PC-9 (cell line): ENCODE results near the gene TJP2. TPM values are rescaled to one million over a fixed set of nuclear protein-coding genes. Genes with fewer than 3 reads are reported as not detected.

Experiments
- BruUV-seq: library from RNA; stranded (reverse); fragments of 400-500 nt; replicated peaks from 2 replicates; lab custom pipeline; 2021; lab: Mats Ljungman, UMichigan
- CTCF ChIA-PET: fragments of 300-600 bp; sonication (Branson Sonifier 250); formaldehyde crosslinking; loops from one replicate; lab custom pipeline; 2022; ENCODE audit warnings: antibody characterized with exemption; lab: Charles Lee
- POLR2A ChIA-PET: fragments of 300-600 bp; sonication (Branson Sonifier 250); formaldehyde crosslinking; loops from one replicate; lab custom pipeline; 2022; ENCODE audit warnings: antibody characterized with exemption; ENCODE audit not compliant: unreplicated experiment; lab: Charles Lee
- DNase-seq, 2 experiments: peaks; one replicate each; pipeline versions ENCODE4 v3.0.0 to v3.0.0-alpha.2; 2015 to 2022; ENCODE audit warnings: mixed read lengths in 1 of 2
- H2AFZ ChIP-seq: fragments of 200-600 bp; sonication (generic); 2 replicates; pipeline ENCODE4 v1.8.1; 2017; ENCODE audit warnings: antibody characterized with exemption
- H3F3A ChIP-seq: fragments of 200-600 bp; sonication (generic); 2 replicates; pipeline ENCODE4 v1.8.1; 2017; ENCODE audit warnings: antibody characterized with exemption, mild to moderate bottlenecking, low read depth; ENCODE audit not compliant: insufficient read depth
- H3K27ac ChIP-seq: fragments of 200-600 bp; sonication (generic); 2 replicates; pipeline ENCODE4 v1.6.1; 2016; ENCODE audit warnings: mixed run types
- H3K27me3 ChIP-seq: fragments of 200-600 bp; sonication (generic); 2 replicates; pipeline ENCODE4 v1.6.1; 2016; ENCODE audit warnings: low read depth, mixed run types; ENCODE audit not compliant: insufficient read depth
- H3K36me3 ChIP-seq: fragments of 200-600 bp; sonication (generic); 2 replicates; pipeline ENCODE4 v1.6.1; 2016; ENCODE audit warnings: low read depth, mixed run types
- H3K4me1 ChIP-seq: fragments of 200-600 bp; sonication (generic); replicated peaks from 2 replicates; pipeline ENCODE4 v1.6.1; 2016; ENCODE audit warnings: mixed run types; ENCODE audit not compliant: insufficient read depth
- H3K4me2 ChIP-seq: fragments of 200-600 bp; sonication (generic); 2 replicates; pipeline ENCODE4 v1.6.1; 2017; ENCODE audit warnings: mixed run types
- H3K4me3 ChIP-seq: fragments of 200-600 bp; sonication (generic); 2 replicates; pipeline ENCODE4 v1.6.1; 2016; ENCODE audit warnings: mixed run types
- H3K79me2 ChIP-seq: fragments of 200-600 bp; sonication (generic); 2 replicates; pipeline ENCODE4 v1.6.1; 2017; ENCODE audit warnings: low read depth, mixed run types
- H3K9me2 ChIP-seq: fragments of 200-600 bp; sonication (generic); 2 replicates; pipeline ENCODE4 v1.8.1; 2017; ENCODE audit warnings: mild to moderate bottlenecking; ENCODE audit not compliant: insufficient read depth
- H3K9me3 ChIP-seq: fragments of 200-600 bp; sonication (generic); 2 replicates; pipeline ENCODE4 v1.8.1; 2016; ENCODE audit warnings: low read depth; ENCODE audit not compliant: insufficient read depth
- H4K20me1 ChIP-seq: fragments of 200-600 bp; sonication (generic); 2 replicates; pipeline ENCODE4 v1.8.1; 2017; ENCODE audit not compliant: insufficient read depth
- EZH2 ChIP-seq: fragments of 200-600 bp; sonication (generic); IDR thresholded peaks from 2 replicates; pipeline ENCODE4 v1.8.0; 2017; ENCODE audit warnings: antibody characterized with exemption, low read depth
- intact Hi-C: fragments of 100-400 bp; cut with micrococcal nuclease; formaldehyde crosslinking; loops from one replicate; pipeline ENCODE4 v1.10.0; 2022; ENCODE audit not compliant: unreplicated experiment
- total RNA-seq: library from RNA; stranded (reverse); gene quantifications from 2 replicates; pipeline ENCODE4 v1.2.3, GENCODE V29; 2021
- TF ChIP-seq, protein P1 (sequence below): fragments of 200-600 bp; sonication (generic); conservative IDR thresholded peaks from 2 replicates; pipeline ENCODE4 v1.6.1; 2017; ENCODE audit warnings: mixed run types, antibody characterized with exemption, mild to moderate bottlenecking, moderate library complexity

TJP2 gene
- total RNA-seq, 1 experiment from 2014 or later: 143 TPM

DNA sequence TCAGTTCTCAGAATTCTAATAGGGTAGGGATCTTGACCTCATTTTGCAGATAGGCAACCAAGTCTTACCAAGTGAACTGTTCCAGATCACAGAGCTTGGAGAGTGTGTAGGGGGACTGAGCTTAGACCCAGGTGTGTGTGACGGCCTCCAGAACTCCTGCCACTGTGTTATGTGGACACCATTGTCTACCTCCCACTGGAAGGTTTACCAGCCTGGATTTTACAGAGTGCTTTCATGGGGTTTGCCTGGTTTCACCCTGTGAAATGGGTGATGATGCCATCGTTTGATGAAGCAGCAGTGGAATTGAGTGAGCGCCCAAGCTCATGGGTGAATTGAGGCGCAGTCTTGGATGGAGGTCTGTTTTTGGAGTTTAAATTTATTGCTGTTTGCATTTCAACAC lies 23.6 kb downstream of the TJP2 start:
- intact Hi-C loops: no loop called here
- Histone ChIP-seq H3K27me3 (no peaks in the 10 kb centered on the region), H3K36me3 (no peaks in the 10 kb centered on the region), H3F3A (peaks cover 2% of the 10 kb centered on the region; the same call in 1 of the 2 replicates), H2AFZ (no peak overlapping the region), H3K4me3 (no peak overlapping the region), H3K4me2 (no peak overlapping the region), H3K9me3 (no peaks in the 10 kb centered on the region), H4K20me1 (peaks cover 40% of the 10 kb centered on the region), H3K79me2 (peaks cover 93% of the 10 kb centered on the region), H3K4me1 (peaks cover 25% of the 10 kb centered on the region; the same call in 1 of the 2 replicates), H3K9me2 (no peaks in the 10 kb centered on the region), H3K27ac (peak overlapping the region; percentile 26; the same call in 1 of the 2 replicates)
- DNase-seq: no peak
- ChIA-PET POLR2A (interaction anchor here (0.6 kb wide), 1 partner anchor 8 kb away, joined by 5 read pairs; no protein-coding TSS in a partner anchor), CTCF (no interaction called here)
- no peak for TF ChIP-seq EZH2
- TF ChIP-seq, protein P1, sequence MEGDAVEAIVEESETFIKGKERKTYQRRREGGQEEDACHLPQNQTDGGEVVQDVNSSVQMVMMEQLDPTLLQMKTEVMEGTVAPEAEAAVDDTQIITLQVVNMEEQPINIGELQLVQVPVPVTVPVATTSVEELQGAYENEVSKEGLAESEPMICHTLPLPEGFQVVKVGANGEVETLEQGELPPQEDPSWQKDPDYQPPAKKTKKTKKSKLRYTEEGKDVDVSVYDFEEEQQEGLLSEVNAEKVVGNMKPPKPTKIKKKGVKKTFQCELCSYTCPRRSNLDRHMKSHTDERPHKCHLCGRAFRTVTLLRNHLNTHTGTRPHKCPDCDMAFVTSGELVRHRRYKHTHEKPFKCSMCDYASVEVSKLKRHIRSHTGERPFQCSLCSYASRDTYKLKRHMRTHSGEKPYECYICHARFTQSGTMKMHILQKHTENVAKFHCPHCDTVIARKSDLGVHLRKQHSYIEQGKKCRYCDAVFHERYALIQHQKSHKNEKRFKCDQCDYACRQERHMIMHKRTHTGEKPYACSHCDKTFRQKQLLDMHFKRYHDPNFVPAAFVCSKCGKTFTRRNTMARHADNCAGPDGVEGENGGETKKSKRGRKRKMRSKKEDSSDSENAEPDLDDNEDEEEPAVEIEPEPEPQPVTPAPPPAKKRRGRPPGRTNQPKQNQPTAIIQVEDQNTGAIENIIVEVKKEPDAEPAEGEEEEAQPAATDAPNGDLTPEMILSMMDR: no peak
- BruUV-seq: no TSS peak

DNA sequence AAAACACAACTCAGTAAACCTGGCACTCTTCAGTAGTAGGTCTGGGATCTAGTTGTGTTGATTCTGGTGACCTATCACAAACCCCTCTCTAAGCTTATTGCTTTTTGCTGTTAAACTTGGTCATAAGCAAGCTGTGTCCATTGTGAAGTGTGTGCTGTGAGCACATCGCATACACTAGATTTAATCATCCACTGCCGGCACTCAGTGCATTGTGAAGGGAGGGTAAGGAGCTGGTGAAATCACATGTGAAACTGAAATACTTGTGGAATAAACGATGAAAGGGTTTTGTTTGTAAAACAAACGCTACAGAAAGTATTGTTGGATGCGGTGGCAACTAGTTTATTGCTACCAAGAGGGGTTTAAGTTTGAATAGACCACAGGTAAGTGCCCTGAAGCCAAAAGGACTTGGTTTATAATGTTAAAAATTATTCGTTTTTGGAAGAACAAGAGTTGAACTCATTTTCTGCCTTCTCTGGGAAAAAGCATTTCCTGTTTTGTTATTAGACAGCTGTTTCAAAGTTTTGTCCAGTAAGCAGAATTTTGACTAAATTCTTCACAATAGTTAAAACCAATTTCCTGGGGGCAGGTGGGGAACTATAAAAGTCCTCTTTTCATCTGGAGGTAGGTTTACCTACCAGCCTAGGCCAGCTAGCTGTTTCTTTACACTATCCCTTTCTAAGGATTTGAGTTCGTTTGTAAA lies 24.6 kb downstream of the TJP2 start:
- CTCF ChIA-PET: no interaction called here
- H4K20me1 ChIP-seq: peaks cover 35% of the 10 kb centered on the region

DNA sequence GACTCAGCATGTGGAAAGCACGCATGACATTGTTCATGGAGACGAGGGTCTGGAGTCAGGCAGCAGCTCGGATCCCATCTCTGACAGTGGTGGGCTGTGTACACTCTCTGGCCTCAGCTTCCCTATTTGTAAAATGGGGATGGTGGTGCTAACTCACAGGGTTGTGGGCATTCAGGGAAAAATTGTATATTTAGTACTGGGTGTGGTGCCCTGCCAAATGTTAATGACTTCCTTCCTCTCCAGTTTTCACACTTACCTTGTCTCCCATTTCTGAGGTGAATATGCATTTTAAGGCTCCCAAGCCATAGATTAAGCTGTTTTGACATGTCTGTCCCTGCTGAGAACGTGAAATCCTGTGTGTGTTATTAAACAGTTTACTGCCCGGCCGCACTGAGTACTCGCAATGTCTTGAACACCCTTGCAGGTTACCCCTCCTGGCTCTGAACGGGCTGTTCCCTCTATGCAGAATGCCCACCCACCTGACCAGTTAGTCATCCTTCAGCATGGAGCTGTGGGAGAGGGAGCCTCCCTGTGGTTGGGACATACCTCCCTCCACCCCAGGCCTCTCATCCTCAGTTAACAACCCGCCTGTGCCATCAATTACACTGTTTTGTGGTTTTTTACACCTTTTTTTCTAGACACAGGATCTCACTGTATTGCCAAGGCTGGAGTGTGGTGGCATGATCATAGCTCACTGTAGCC lies 25.8 kb downstream of the TJP2 start:
- TF ChIP-seq, protein P1: no peak
- no peak for TF ChIP-seq EZH2
- H3F3A ChIP-seq: no peaks in the 10 kb centered on the region; the same call in 1 of the 2 replicates
- BruUV-seq: no TSS peak
- DNase-seq: no peak
- intact Hi-C loops: no loop called here
- H3K4me3 ChIP-seq: no peak overlapping the region
- no peak overlapping the region for H2AFZ ChIP-seq
- H3K36me3 ChIP-seq: no peaks in the 10 kb centered on the region
- H3K27ac ChIP-seq: no peak overlapping the region
- peaks cover 36% of the 10 kb centered on the region for H4K20me1 ChIP-seq
- H3K9me3 ChIP-seq: no peaks in the 10 kb centered on the region
- no peaks in the 10 kb centered on the region for H3K27me3 ChIP-seq
- no peaks in the 10 kb centered on the region for H3K9me2 ChIP-seq
- ChIA-PET CTCF (interaction anchor here (0.6 kb wide), 1 partner anchor 97 kb away, joined by 3 read pairs; no protein-coding TSS in a partner anchor), POLR2A (interaction anchor here (0.6 kb wide), 1 partner anchor 61 kb away, joined by 4 read pairs; no protein-coding TSS in a partner anchor)
- no peak overlapping the region for H3K4me2 ChIP-seq
- H3K4me1 ChIP-seq: peaks cover 16% of the 10 kb centered on the region; the same call in 1 of the 2 replicates
- peaks cover 87% of the 10 kb centered on the region for H3K79me2 ChIP-seq

More for the DNA sequence above, 24.6 kb downstream of the TJP2 start:
- POLR2A ChIA-PET: interaction anchor here (0.6 kb wide), 2 partner anchors 9 to 18 kb away, joined by 3 to 5 read pairs; no protein-coding TSS in a partner anchor
- DNase-seq: no peak
- Histone ChIP-seq H3K27me3 (no peaks in the 10 kb centered on the region), H3K4me1 (peaks cover 16% of the 10 kb centered on the region; the same call in 1 of the 2 replicates), H3K4me2 (no peak overlapping the region), H3K27ac (no peak overlapping the region), H2AFZ (no peak overlapping the region), H3F3A (no peaks in the 10 kb centered on the region; the same call in 1 of the 2 replicates), H3K9me2 (no peaks in the 10 kb centered on the region), H3K9me3 (no peaks in the 10 kb centered on the region), H3K79me2 (peaks cover 87% of the 10 kb centered on the region), H3K36me3 (no peaks in the 10 kb centered on the region), H3K4me3 (no peak overlapping the region)
- intact Hi-C loops: no loop called here
- TF ChIP-seq, protein P1: no peak
- no TSS peak for BruUV-seq
